ENCODE results near the gene FXYD4. TPM values are rescaled to one million over a fixed set of nuclear protein-coding genes. Genes with fewer than 3 reads are reported as not detected.
"Not testable (repeated sequence)": the region's sequence is repeated elsewhere in the genome, so short reads cannot be mapped to it uniquely, and the experiment has no call there.

Gene FXYD4
- total RNA-seq, 2 experiments from 2014 or later: not detected

DNA sequence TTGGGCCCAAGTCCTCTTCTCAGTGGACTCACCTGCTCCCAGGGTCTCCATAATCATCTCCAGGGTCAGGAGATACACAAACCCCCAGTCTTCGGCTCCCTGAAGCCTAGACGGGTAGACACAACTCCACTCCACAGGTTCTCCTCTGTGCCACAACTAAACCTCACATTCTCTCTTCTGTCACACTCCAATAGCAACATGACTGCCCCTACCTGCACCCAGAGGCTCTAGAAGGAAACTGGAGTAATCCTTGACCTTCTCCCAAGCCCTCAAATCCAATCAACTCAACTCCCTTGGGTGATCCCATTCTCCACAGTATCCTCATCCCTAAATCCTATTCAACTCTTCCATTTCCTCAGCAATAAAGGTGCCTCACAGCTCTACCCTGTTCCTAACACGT is 21.3 kb downstream of the FXYD4 start:
- Histone ChIP-seq H3K9me2 (ENCODE audit: insufficient read depth, low read length) (no peaks in the 10 kb centered on the region), H3K27ac (ENCODE audit: low read depth, low read length, poor library complexity, severe bottlenecking) (no peak overlapping the region), H3K4me2 (ENCODE audit: low read length) (no peak overlapping the region), H3K79me2 (ENCODE audit: insufficient read depth, low read depth, low read length) (peaks cover 98% of the 10 kb centered on the region), H3K4me3 (ENCODE audit: low read depth, low read length, poor library complexity, severe bottlenecking) (no peak overlapping the region), H3K9me3 (ENCODE audit: low read length) (no peaks in the 10 kb centered on the region), H2AFZ (ENCODE audit: low read length) (no peak overlapping the region), H3K4me1 (ENCODE audit: insufficient read depth, low read length, poor library complexity, severe bottlenecking) (peaks cover 26% of the 10 kb centered on the region), H3K36me3 (ENCODE audit: insufficient read depth, low read length) (peaks cover 91% of the 10 kb centered on the region), H4K20me1 (ENCODE audit: insufficient read depth, low read length) (peaks cover 66% of the 10 kb centered on the region)
- ChIA-PET POLR2A (interaction anchor here (2.1 kb wide), 1 partner anchor 10 kb away, joined by 5 read pairs; no protein-coding TSS in a partner anchor), CTCF (ENCODE audit: unreplicated experiment) (no interaction called here)
- no peak for TF ChIP-seq EZH2phosphoT487 (IDR thresholded peaks at IDR 0.05; ENCODE audit: borderline replicate concordance, low read depth, low read length)
- TF ChIP-seq, protein P1, sequence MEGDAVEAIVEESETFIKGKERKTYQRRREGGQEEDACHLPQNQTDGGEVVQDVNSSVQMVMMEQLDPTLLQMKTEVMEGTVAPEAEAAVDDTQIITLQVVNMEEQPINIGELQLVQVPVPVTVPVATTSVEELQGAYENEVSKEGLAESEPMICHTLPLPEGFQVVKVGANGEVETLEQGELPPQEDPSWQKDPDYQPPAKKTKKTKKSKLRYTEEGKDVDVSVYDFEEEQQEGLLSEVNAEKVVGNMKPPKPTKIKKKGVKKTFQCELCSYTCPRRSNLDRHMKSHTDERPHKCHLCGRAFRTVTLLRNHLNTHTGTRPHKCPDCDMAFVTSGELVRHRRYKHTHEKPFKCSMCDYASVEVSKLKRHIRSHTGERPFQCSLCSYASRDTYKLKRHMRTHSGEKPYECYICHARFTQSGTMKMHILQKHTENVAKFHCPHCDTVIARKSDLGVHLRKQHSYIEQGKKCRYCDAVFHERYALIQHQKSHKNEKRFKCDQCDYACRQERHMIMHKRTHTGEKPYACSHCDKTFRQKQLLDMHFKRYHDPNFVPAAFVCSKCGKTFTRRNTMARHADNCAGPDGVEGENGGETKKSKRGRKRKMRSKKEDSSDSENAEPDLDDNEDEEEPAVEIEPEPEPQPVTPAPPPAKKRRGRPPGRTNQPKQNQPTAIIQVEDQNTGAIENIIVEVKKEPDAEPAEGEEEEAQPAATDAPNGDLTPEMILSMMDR (conservative IDR thresholded peaks at IDR 0.05; ENCODE audit: low read length): no peak
- intact Hi-C loops (cut with micrococcal nuclease; ENCODE audit: unreplicated experiment): no loop called here
- BruUV-seq (replicated peaks): no TSS peak
- DNase-seq (ENCODE audit: low spot score): no peak

DNA sequence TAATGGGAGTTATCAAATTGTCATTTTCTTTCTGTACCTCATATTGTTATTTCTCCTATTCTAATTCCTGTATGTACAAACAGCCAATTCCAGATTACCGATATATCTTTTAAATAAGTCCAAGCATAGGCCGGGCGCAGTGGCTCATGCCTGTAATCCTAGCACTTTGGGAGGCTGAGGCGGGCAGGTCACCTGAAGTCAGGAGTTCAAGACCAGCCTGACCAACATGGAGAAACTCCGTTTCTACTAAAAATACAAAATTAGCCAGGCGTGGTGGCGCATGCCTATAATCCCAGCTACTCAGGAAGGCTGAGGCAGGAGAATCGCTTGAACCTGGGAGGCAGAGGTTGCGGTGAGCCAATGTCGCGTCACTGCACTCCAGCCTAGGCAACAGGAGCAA is 21.8 kb downstream of the FXYD4 start:
- H3K4me2 ChIP-seq (ENCODE audit: low read length); DNase-seq (ENCODE audit: low spot score); intact Hi-C loops (cut with micrococcal nuclease; ENCODE audit: unreplicated experiment); H3K27ac ChIP-seq (ENCODE audit: low read depth, low read length, poor library complexity, severe bottlenecking); H3K9me3 ChIP-seq (ENCODE audit: low read length); H2AFZ ChIP-seq (ENCODE audit: low read length); H3K4me3 ChIP-seq (ENCODE audit: low read depth, low read length, poor library complexity, severe bottlenecking); CTCF ChIA-PET (ENCODE audit: unreplicated experiment); BruUV-seq (replicated peaks); H3K9me2 ChIP-seq (ENCODE audit: insufficient read depth, low read length): not testable (repeated sequence)
- Histone ChIP-seq H3K36me3 (ENCODE audit: insufficient read depth, low read length) (peaks cover 91% of the 10 kb centered on the region), H3K4me1 (ENCODE audit: insufficient read depth, low read length, poor library complexity, severe bottlenecking) (peaks cover 26% of the 10 kb centered on the region), H3K79me2 (ENCODE audit: insufficient read depth, low read depth, low read length) (peaks cover 98% of the 10 kb centered on the region), H4K20me1 (ENCODE audit: insufficient read depth, low read length) (peaks cover 61% of the 10 kb centered on the region)
- POLR2A ChIA-PET: interaction anchor here (2.1 kb wide), 1 partner anchor 10 kb away, joined by 5 read pairs; no protein-coding TSS in a partner anchor

DNA sequence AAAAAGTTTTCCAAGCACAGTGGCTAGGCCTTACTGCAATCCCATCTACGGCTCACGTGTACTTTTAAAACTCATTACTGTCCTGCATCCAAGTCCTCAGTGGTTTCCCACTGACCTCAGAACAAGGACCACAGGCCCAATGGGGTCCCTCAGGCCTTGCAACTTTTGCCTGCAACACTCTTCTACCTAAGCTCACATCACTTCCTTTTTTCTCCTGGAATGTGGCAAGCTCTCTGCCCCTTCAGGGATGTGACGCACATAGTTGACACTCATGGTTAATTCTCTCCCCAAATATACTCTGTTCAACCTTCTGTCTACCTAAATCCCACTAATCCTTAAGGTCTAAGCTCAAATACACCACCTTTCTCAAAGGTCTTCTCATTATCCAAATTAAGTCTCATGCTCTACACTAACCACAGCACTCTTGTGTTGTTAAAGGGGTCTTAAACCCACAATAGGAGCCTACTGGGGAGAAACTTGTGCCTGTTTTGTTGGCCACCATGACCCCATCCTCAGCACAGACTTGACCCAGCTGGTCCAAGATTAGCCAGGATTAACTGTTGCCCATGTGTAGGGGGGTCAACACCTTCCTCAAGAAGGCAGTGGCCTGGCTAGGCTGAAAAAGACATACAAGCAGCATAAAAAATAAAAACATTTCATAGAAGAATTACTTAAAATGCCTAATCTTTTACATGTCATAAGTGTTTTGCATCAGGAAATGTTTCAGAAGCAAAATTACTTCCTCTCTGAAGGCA is 22.3 kb downstream of the FXYD4 start:
- Histone ChIP-seq H3K27ac (ENCODE audit: low read depth, low read length, poor library complexity, severe bottlenecking) (peak overlapping the region; percentile 82), H3K4me3 (ENCODE audit: low read depth, low read length, poor library complexity, severe bottlenecking) (peak overlapping the region; percentile 92), H3K4me1 (ENCODE audit: insufficient read depth, low read length, poor library complexity, severe bottlenecking) (peaks cover 30% of the 10 kb centered on the region), H3K79me2 (ENCODE audit: insufficient read depth, low read depth, low read length) (peaks cover 98% of the 10 kb centered on the region), H4K20me1 (ENCODE audit: insufficient read depth, low read length) (peaks cover 61% of the 10 kb centered on the region), H3K36me3 (ENCODE audit: insufficient read depth, low read length) (peaks cover 90% of the 10 kb centered on the region), H2AFZ (ENCODE audit: low read length) (no peak overlapping the region), H3K4me2 (ENCODE audit: low read length) (peak overlapping the region; percentile 96), H3K9me2 (ENCODE audit: insufficient read depth, low read length) (no peaks in the 10 kb centered on the region), H3K9me3 (ENCODE audit: low read length) (no peaks in the 10 kb centered on the region)
- no peak for DNase-seq (ENCODE audit: low spot score)
- CTCF ChIA-PET (ENCODE audit: unreplicated experiment): no interaction called here
- POLR2A ChIA-PET: interaction anchor here (0.7 to 2.3 kb wide), 5 partner anchors 8 to 946 kb away, joined by 3 to 10 read pairs (median 5); no protein-coding TSS in a partner anchor
- no peak for TF ChIP-seq EZH2phosphoT487 (IDR thresholded peaks at IDR 0.05; ENCODE audit: borderline replicate concordance, low read depth, low read length)
- TF ChIP-seq, protein P1 (conservative IDR thresholded peaks at IDR 0.05; ENCODE audit: low read length): no peak
- BruUV-seq (replicated peaks): no TSS peak
- intact Hi-C loops (cut with micrococcal nuclease; ENCODE audit: unreplicated experiment): no loop called here

Measured in OCI-LY7 (cell line).